GM12878 (cell line): ENCODE results near the gene PDCD1LG2. TPM values are rescaled to one million over a fixed set of nuclear protein-coding genes. Genes with fewer than 3 reads are reported as not detected.
A peak's percentile ranks its signal among the peaks of the same experiment; 100 is the strongest.

ENCODE experiments used
- DPF2 ChIP-seq: fragments of 450-650 bp; IDR thresholded peaks from 2 replicates; pipeline ENCODE4 v1.6.1; 2017; ENCODE audit warnings: mild to moderate bottlenecking
- FOXM1 ChIP-seq: IDR thresholded peaks from 2 replicates; pipeline ENCODE4 v1.6.1; 2012; ENCODE audit warnings: low read depth, mild to moderate bottlenecking, inconsistent platforms, low read length, moderate library complexity
- HDAC2 ChIP-seq: fragments of 200-600 bp; sonication (generic); IDR thresholded peaks from 2 replicates; pipeline ENCODE4 v1.6.1; 2017
- IRF4 ChIP-seq: IDR thresholded peaks from 2 replicates; pipeline ENCODE4 v1.6.1; 2011; ENCODE audit warnings: low read depth, low read length
- MEF2A ChIP-seq: IDR thresholded peaks from 2 replicates; pipeline ENCODE4 v1.6.1; 2011; ENCODE audit warnings: low read depth, mild to moderate bottlenecking, low read length, moderate library complexity; ENCODE audit not compliant: insufficient read depth
- MYB ChIP-seq: fragments of 150-350 bp; IDR thresholded peaks from 2 replicates; pipeline ENCODE4 v1.6.1; 2014; ENCODE audit warnings: mild to moderate bottlenecking, low read depth, low read length, borderline replicate concordance
- NFXL1 ChIP-seq: fragments of 450-650 bp; IDR thresholded peaks from 2 replicates; pipeline ENCODE4 v1.6.1; 2017; ENCODE audit warnings: antibody characterized with exemption, mild to moderate bottlenecking, borderline replicate concordance
- NFYA ChIP-seq: IDR thresholded peaks from 2 replicates; pipeline ENCODE4 v1.6.1; 2011; ENCODE audit warnings: low read depth, mild to moderate bottlenecking, low read length, improper control_type of control experiment, borderline replicate concordance
- PBX3 ChIP-seq: IDR thresholded peaks from 2 replicates; pipeline ENCODE4 v1.6.1; 2011; ENCODE audit warnings: mild to moderate bottlenecking, low read depth, low read length, moderate library complexity; ENCODE audit not compliant: insufficient replicate concordance
- POLR2A ChIP-seq: IDR thresholded peaks from 2 replicates; pipeline ENCODE4 v1.6.1; 2011; ENCODE audit warnings: low read depth, mild to moderate bottlenecking, low read length
- POLR2AphosphoS5 ChIP-seq: IDR thresholded peaks from 2 replicates; pipeline ENCODE4 v1.6.1; 2011; ENCODE audit warnings: mild to moderate bottlenecking, low read length, inconsistent platforms
- POU2F2 ChIP-seq: IDR thresholded peaks from 3 replicates; pipeline ENCODE4 v1.6.1; 2011; ENCODE audit warnings: low read depth, mild to moderate bottlenecking, low read length, borderline replicate concordance
- RAD51 ChIP-seq: fragments of 450-650 bp; IDR thresholded peaks from 2 replicates; pipeline ENCODE4 v1.6.1; 2016; ENCODE audit warnings: moderate library complexity, mild to moderate bottlenecking, inconsistent platforms
- RB1 ChIP-seq: fragments of 450-650 bp; formaldehyde crosslinking; IDR thresholded peaks from 2 replicates; pipeline ENCODE4 v1.6.1; 2017; ENCODE audit warnings: mild to moderate bottlenecking, borderline replicate concordance
- SMAD5 ChIP-seq: IDR thresholded peaks from 2 replicates; pipeline ENCODE4 v1.6.1; 2016; ENCODE audit warnings: antibody characterized with exemption, low read depth
- TARDBP ChIP-seq: IDR thresholded peaks from 2 replicates; pipeline ENCODE4 v1.6.1; 2016; ENCODE audit warnings: borderline replicate concordance
- YBX1 ChIP-seq: fragments of 450-650 bp; IDR thresholded peaks from 2 replicates; pipeline ENCODE4 v1.6.1; 2016; ENCODE audit warnings: antibody characterized with exemption
- ZNF24 ChIP-seq: fragments of 450-650 bp; IDR thresholded peaks from 2 replicates; pipeline ENCODE4 v1.6.1; 2017; ENCODE audit warnings: antibody characterized with exemption, mild to moderate bottlenecking
- ZSCAN29 ChIP-seq: fragments of 450-650 bp; IDR thresholded peaks from 2 replicates; pipeline ENCODE4 v1.6.1; 2017; ENCODE audit warnings: mild to moderate bottlenecking, moderate library complexity
- polyA plus RNA-seq, 11 experiments: library from polyadenylated mRNA; depleted of rRNA in 4 of 11; unstranded in 6 of 11; stranded (reverse) in 5 of 11; fragments of >200 nt; fragmentation: Nextera tagmentation in 4 of 11; fragmentation: Illumina TruSeq in 1 of 11; extraction: Ambion mirVana in 4 of 11; extraction: Trizol in 1 of 11; gene quantifications; 1 replicate in 1 of 11; 2 replicates in 10 of 11; pipeline versions ENCODE4 v1.2.1 to v1.2.3, GENCODE V29; 2011 to 2016; ENCODE audit warnings: inconsistent platforms in 2 of 11, missing spikeins in 2 of 11, low read depth in 1 of 11
- total RNA-seq, 4 experiments: library from RNA; depleted of rRNA in 3 of 4; stranded (reverse); fragments of >200 nt in 3 of 4; fragmentation: Illumina TruSeq in 1 of 4; extraction: Trizol in 1 of 4; gene quantifications; 2 replicates each; pipeline versions ENCODE4 v1.2.1 to v1.2.3, GENCODE V29; 2013 to 2021
- TF ChIP-seq, protein P1 (sequence below): IDR thresholded peaks from 2 replicates; pipeline ENCODE4 v1.6.1; 2011; ENCODE audit warnings: low read depth, low read length, improper control_type of control experiment, borderline replicate concordance
- TF ChIP-seq, protein P2 (sequence below): fragments of 450-650 bp; formaldehyde crosslinking; IDR thresholded peaks from 2 replicates; pipeline ENCODE4 v1.5.0; 2022; ENCODE audit warnings: mild to moderate bottlenecking, missing genetic modification characterization
- TF ChIP-seq, protein P3 (sequence below): fragments of 450-650 bp; IDR thresholded peaks from 2 replicates; pipeline ENCODE4 v1.6.1; 2016; ENCODE audit warnings: mild to moderate bottlenecking
- TF ChIP-seq, protein P4 (sequence below): IDR thresholded peaks from 2 replicates; pipeline ENCODE4 v1.6.1; 2012; ENCODE audit warnings: low read depth, low read length, improper control_type of control experiment
- TF ChIP-seq, protein P5 (sequence below): IDR thresholded peaks from 2 replicates; pipeline ENCODE4 v1.6.1; 2011; ENCODE audit warnings: low read depth, mild to moderate bottlenecking, low read length, moderate library complexity, borderline replicate concordance; ENCODE audit errors: extremely low read depth

PDCD1LG2 gene
- total and polyA plus RNA-seq, 10 of the 15 experiments (the other 5 are each of a cell fraction or from before 2014, with no cell fraction given), result 1.5 to 37.3 (median 3.0) TPM

- TF ChIP-seq PBX3, result no peak
- no peak for TF ChIP-seq SMAD5
- no peak for TF ChIP-seq POU2F2
- TF ChIP-seq FOXM1, result no peak
- TF ChIP-seq NFYA, result no peak
- no peak for TF ChIP-seq MYB
- TF ChIP-seq DPF2, result peak; percentile 71; the same call in 1 of the 2 replicates
- TF ChIP-seq, protein P1, sequence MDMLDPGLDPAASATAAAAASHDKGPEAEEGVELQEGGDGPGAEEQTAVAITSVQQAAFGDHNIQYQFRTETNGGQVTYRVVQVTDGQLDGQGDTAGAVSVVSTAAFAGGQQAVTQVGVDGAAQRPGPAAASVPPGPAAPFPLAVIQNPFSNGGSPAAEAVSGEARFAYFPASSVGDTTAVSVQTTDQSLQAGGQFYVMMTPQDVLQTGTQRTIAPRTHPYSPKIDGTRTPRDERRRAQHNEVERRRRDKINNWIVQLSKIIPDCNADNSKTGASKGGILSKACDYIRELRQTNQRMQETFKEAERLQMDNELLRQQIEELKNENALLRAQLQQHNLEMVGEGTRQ, result no peak
- TF ChIP-seq, protein P2, sequence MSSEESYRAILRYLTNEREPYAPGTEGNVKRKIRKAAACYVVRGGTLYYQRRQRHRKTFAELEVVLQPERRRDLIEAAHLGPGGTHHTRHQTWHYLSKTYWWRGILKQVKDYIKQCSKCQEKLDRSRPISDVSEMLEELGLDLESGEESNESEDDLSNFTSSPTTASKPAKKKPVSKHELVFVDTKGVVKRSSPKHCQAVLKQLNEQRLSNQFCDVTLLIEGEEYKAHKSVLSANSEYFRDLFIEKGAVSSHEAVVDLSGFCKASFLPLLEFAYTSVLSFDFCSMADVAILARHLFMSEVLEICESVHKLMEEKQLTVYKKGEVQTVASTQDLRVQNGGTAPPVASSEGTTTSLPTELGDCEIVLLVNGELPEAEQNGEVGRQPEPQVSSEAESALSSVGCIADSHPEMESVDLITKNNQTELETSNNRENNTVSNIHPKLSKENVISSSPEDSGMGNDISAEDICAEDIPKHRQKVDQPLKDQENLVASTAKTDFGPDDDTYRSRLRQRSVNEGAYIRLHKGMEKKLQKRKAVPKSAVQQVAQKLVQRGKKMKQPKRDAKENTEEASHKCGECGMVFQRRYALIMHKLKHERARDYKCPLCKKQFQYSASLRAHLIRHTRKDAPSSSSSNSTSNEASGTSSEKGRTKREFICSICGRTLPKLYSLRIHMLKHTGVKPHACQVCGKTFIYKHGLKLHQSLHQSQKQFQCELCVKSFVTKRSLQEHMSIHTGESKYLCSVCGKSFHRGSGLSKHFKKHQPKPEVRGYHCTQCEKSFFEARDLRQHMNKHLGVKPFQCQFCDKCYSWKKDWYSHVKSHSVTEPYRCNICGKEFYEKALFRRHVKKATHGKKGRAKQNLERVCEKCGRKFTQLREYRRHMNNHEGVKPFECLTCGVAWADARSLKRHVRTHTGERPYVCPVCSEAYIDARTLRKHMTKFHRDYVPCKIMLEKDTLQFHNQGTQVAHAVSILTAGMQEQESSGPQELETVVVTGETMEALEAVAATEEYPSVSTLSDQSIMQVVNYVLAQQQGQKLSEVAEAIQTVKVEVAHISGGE (CRISPR knock-in tag), result no peak
- no peak for TF ChIP-seq MEF2A
- TF ChIP-seq TARDBP, result no peak
- TF ChIP-seq RAD51, result no peak
- no peak for TF ChIP-seq HDAC2
- no peak for TF ChIP-seq POLR2A
- TF ChIP-seq NFXL1, result no peak
- TF ChIP-seq, protein P3, sequence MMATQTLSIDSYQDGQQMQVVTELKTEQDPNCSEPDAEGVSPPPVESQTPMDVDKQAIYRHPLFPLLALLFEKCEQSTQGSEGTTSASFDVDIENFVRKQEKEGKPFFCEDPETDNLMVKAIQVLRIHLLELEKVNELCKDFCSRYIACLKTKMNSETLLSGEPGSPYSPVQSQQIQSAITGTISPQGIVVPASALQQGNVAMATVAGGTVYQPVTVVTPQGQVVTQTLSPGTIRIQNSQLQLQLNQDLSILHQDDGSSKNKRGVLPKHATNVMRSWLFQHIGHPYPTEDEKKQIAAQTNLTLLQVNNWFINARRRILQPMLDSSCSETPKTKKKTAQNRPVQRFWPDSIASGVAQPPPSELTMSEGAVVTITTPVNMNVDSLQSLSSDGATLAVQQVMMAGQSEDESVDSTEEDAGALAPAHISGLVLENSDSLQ, result no peak
- TF ChIP-seq IRF4, result no peak
- TF ChIP-seq ZNF24, result 0 out of 2 replicates have a peak, but pooled peaks have one; percentile 37
- TF ChIP-seq POLR2AphosphoS5, result no peak
- TF ChIP-seq RB1, result peak; percentile 76; the same call in 1 of the 2 replicates
- TF ChIP-seq ZSCAN29, result no peak
- TF ChIP-seq, protein P4, sequence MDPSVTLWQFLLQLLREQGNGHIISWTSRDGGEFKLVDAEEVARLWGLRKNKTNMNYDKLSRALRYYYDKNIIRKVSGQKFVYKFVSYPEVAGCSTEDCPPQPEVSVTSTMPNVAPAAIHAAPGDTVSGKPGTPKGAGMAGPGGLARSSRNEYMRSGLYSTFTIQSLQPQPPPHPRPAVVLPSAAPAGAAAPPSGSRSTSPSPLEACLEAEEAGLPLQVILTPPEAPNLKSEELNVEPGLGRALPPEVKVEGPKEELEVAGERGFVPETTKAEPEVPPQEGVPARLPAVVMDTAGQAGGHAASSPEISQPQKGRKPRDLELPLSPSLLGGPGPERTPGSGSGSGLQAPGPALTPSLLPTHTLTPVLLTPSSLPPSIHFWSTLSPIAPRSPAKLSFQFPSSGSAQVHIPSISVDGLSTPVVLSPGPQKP, result no peak
- TF ChIP-seq, protein P5, sequence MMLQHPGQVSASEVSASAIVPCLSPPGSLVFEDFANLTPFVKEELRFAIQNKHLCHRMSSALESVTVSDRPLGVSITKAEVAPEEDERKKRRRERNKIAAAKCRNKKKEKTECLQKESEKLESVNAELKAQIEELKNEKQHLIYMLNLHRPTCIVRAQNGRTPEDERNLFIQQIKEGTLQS, result no peak
- no peak for TF ChIP-seq YBX1
Observed at GRCh38 chr9:5516453-5517220, 6.3 kb downstream of the PDCD1LG2 start (continued).
